A549 (cell line): ENCODE results near the gene BTBD10.

Source experiments
- EP300 ChIP-seq, 2 experiments: fragments of >200 bp; sonication (Bioruptor Twin); formaldehyde crosslinking; IDR thresholded peaks; 2 replicates in 1 of 2; 3 replicates in 1 of 2; pipeline ENCODE4 v1.6.1; 2016 to 2017
- FOSL2 ChIP-seq, 2 experiments: fragments of 450-650 bp in 1 of 2; fragments of >200 bp in 1 of 2; sonication (Bioruptor Twin) in 1 of 2; formaldehyde crosslinking; IDR thresholded peaks; 2 replicates each; pipeline versions ENCODE4 v1.5.0 to v1.6.1; 2016 to 2020; ENCODE audit warnings: mild to moderate bottlenecking in 1 of 2, moderate library complexity in 1 of 2
- HDAC2 ChIP-seq: fragments of 200-600 bp; sonication (generic); IDR thresholded peaks from 2 replicates; pipeline ENCODE4 v1.6.1; 2016
- HOXA7 ChIP-seq: fragments of 250-450 bp; sonication (Bioruptor Pico); IDR thresholded peaks from 2 replicates; pipeline ENCODE4 v1.5.0; 2020; ENCODE audit warnings: mild to moderate bottlenecking, moderate library complexity
- JUN ChIP-seq, 2 experiments: fragments of >200 bp; sonication (Bioruptor Twin); formaldehyde crosslinking; IDR thresholded peaks; 2 replicates in 1 of 2; 3 replicates in 1 of 2; pipeline ENCODE4 v1.6.1; 2016 to 2017
- MYC ChIP-seq: IDR thresholded peaks from 2 replicates; pipeline ENCODE4 v1.6.1; 2012; ENCODE audit warnings: mild to moderate bottlenecking, inconsistent platforms, low read length, improper control_type of control experiment, borderline replicate concordance
- PHF8 ChIP-seq: fragments of 200-600 bp; sonication (generic); IDR thresholded peaks from 2 replicates; pipeline ENCODE4 v1.6.1; 2016; ENCODE audit warnings: low read depth, mild to moderate bottlenecking, antibody characterized with exemption, moderate library complexity, borderline replicate concordance
- SMC3 ChIP-seq: fragments of >200 bp; sonication (Bioruptor Twin); formaldehyde crosslinking; IDR thresholded peaks from 3 replicates; pipeline ENCODE4 v1.6.1; 2018; ENCODE audit warnings: inconsistent platforms
- ZFP36 ChIP-seq: fragments of 450-650 bp; IDR thresholded peaks from 2 replicates; pipeline ENCODE4 v1.6.1; 2014; ENCODE audit warnings: borderline replicate concordance; ENCODE audit not compliant: partially characterized antibody
- TF ChIP-seq, protein P1 (sequence below): fragments of >200 bp; sonication (Bioruptor Twin); formaldehyde crosslinking; IDR thresholded peaks from 3 replicates; pipeline ENCODE4 v1.5.1; 2016
- TF ChIP-seq, protein P2 (sequence below): fragments of 250-450 bp; sonication (Bioruptor Pico); IDR thresholded peaks from 2 replicates; pipeline ENCODE4 v1.5.0; 2021; ENCODE audit warnings: mild to moderate bottlenecking, moderate library complexity, borderline replicate concordance
- TF ChIP-seq, protein P3 (sequence below): fragments of >200 bp; sonication (Bioruptor Twin); formaldehyde crosslinking; IDR thresholded peaks from 3 replicates; pipeline ENCODE4 v1.6.1; 2016

DNA sequence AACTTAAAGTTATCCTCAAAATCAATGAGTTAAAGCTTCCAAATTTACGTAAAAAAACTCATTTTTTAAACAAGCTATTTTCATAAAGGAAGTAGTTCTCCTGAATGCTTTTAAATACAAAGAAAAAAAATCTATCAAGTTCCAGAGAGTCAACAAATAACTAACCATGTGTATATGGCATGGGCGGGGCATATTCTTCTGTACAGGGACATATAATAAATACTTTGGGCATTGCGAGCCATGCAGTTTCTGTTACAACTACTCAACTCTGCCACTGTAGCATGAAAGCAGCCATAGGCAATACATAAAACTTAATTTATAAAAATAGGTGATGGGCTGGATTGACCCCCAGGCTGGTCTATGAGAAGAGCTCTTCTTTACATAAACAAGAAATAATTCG lies 57.8 kb downstream of the BTBD10 start:
- TF ChIP-seq, protein P1, sequence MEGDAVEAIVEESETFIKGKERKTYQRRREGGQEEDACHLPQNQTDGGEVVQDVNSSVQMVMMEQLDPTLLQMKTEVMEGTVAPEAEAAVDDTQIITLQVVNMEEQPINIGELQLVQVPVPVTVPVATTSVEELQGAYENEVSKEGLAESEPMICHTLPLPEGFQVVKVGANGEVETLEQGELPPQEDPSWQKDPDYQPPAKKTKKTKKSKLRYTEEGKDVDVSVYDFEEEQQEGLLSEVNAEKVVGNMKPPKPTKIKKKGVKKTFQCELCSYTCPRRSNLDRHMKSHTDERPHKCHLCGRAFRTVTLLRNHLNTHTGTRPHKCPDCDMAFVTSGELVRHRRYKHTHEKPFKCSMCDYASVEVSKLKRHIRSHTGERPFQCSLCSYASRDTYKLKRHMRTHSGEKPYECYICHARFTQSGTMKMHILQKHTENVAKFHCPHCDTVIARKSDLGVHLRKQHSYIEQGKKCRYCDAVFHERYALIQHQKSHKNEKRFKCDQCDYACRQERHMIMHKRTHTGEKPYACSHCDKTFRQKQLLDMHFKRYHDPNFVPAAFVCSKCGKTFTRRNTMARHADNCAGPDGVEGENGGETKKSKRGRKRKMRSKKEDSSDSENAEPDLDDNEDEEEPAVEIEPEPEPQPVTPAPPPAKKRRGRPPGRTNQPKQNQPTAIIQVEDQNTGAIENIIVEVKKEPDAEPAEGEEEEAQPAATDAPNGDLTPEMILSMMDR = no peak
- no peak for TF ChIP-seq SMC3
- TF ChIP-seq, protein P2, sequence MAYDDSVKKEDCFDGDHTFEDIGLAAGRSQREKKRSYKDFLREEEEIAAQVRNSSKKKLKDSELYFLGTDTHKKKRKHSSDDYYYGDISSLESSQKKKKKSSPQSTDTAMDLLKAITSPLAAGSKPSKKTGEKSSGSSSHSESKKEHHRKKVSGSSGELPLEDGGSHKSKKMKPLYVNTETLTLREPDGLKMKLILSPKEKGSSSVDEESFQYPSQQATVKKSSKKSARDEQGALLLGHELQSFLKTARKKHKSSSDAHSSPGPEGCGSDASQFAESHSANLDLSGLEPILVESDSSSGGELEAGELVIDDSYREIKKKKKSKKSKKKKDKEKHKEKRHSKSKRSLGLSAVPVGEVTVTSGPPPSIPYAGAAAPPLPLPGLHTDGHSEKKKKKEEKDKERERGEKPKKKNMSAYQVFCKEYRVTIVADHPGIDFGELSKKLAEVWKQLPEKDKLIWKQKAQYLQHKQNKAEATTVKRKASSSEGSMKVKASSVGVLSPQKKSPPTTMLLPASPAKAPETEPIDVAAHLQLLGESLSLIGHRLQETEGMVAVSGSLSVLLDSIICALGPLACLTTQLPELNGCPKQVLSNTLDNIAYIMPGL (CRISPR knock-in tag) = no peak
- TF ChIP-seq EP300 (IDR thresholded peaks at IDR 0.05) = no peak
- no peak for TF ChIP-seq HOXA7 (CRISPR knock-in tag)
- TF ChIP-seq, protein P3, sequence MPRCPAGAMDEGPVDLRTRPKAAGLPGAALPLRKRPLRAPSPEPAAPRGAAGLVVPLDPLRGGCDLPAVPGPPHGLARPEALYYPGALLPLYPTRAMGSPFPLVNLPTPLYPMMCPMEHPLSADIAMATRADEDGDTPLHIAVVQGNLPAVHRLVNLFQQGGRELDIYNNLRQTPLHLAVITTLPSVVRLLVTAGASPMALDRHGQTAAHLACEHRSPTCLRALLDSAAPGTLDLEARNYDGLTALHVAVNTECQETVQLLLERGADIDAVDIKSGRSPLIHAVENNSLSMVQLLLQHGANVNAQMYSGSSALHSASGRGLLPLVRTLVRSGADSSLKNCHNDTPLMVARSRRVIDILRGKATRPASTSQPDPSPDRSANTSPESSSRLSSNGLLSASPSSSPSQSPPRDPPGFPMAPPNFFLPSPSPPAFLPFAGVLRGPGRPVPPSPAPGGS = no peak
- no peak for TF ChIP-seq JUN (IDR thresholded peaks at IDR 0.05)
- TF ChIP-seq ZFP36 = no peak
- TF ChIP-seq FOSL2 (IDR thresholded peaks at IDR 0.05) = no peak
- no peak for TF ChIP-seq FOSL2 (CRISPR knock-in tag; IDR thresholded peaks at IDR 0.05)
- TF ChIP-seq MYC = no peak
- TF ChIP-seq PHF8 = no peak
- no peak for TF ChIP-seq HDAC2
